Measurements from ENCODE around the gene ANO3. TPM values are rescaled to one million over a fixed set of nuclear protein-coding genes. Genes with fewer than 3 reads are reported as not detected.

Gene ANO3
- total RNA-seq, 1 donor from 2014 or later, result not detected

DNA sequence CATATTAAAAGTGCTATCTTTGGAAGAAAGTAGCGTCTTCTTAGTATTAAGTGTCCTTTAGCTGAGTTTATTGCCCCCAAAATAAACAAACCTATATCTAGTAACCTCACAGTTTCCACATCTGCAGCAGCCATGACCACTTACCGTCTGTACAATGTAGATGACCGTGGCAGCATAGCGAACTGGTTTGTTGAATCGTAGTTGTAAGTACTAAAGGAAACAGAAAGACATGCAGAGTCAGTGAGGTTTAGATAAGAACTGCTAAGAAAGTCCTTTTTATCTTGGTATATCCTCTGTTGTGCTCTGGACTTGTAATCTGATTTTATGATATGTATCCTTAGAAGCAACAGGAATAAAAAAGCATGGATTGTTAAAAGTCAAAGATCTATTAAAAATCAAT, 380.6 kb downstream of the ANO3 start:
- no peaks in the 10 kb centered on the region for H3K27me3 ChIP-seq
- no peak overlapping the region for H3K27ac ChIP-seq
- no peaks in the 10 kb centered on the region for H3K36me3 ChIP-seq
- H3K9me3 ChIP-seq, result no peaks in the 10 kb centered on the region
- no peak for TF ChIP-seq POLR2A (IDR thresholded peaks at IDR 0.05)
- TF ChIP-seq, protein P1, sequence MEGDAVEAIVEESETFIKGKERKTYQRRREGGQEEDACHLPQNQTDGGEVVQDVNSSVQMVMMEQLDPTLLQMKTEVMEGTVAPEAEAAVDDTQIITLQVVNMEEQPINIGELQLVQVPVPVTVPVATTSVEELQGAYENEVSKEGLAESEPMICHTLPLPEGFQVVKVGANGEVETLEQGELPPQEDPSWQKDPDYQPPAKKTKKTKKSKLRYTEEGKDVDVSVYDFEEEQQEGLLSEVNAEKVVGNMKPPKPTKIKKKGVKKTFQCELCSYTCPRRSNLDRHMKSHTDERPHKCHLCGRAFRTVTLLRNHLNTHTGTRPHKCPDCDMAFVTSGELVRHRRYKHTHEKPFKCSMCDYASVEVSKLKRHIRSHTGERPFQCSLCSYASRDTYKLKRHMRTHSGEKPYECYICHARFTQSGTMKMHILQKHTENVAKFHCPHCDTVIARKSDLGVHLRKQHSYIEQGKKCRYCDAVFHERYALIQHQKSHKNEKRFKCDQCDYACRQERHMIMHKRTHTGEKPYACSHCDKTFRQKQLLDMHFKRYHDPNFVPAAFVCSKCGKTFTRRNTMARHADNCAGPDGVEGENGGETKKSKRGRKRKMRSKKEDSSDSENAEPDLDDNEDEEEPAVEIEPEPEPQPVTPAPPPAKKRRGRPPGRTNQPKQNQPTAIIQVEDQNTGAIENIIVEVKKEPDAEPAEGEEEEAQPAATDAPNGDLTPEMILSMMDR (IDR thresholded peaks at IDR 0.05), result no peak
- no peak for TF ChIP-seq POLR2AphosphoS5 (IDR thresholded peaks at IDR 0.05; ENCODE audit: insufficient read depth in 1 of 2, low read depth in 1 of 2)
- DNase-seq (ENCODE audit: extremely low spot score in 2 of 2), result no peak
- intact Hi-C loops (cut with DNase I), result no loop called here
- no peak overlapping the region for H3K4me3 ChIP-seq
- no peaks in the 10 kb centered on the region for H3K4me1 ChIP-seq

Other genes with a start within 250 kb of the ANO3 start
- 8.3 TPM for gene MUC15, start 240.1 kb downstream of the ANO3 start, total RNA-seq

Measured in vagina (tissue), 2 donors.